ENCODE results near the gene NMU. TPM values are rescaled to one million over a fixed set of nuclear protein-coding genes. Genes with fewer than 3 reads are reported as not detected.

The NMU gene
- total and polyA plus RNA-seq, 9 of the 15 experiments (the other 6 are each of a cell fraction or from before 2014, with no cell fraction given), result 73.8 to 846 (median 599) TPM

GRCh38 chr4:55635741-55636655, at the start of gene NMU (continued):
- TF ChIP-seq MAZ (CRISPR knock-in tag; conservative IDR thresholded peaks at IDR 0.05 in 1 of 2, IDR thresholded peaks at IDR 0.05 in 1 of 2), result peak in 1 of 2 experiments; percentile 51; a peak in 1 of 4 replicates
- no peak for TF ChIP-seq NR2F6 (CRISPR knock-in tag; IDR thresholded peaks at IDR 0.05)
- 0 out of 2 replicates have a peak, but pooled peaks have one; percentile 34 for TF ChIP-seq NR2C2 (CRISPR knock-in tag; IDR thresholded peaks at IDR 0.05)
- no peak for TF ChIP-seq NR2C2 (tag; IDR thresholded peaks at IDR 0.05)
- 0 out of 2 replicates have a peak, but pooled peaks have one; percentile 59 for TF ChIP-seq ZNF589 (CRISPR knock-in tag; IDR thresholded peaks at IDR 0.05; ENCODE audit: low read depth)
- TF ChIP-seq, protein P1, sequence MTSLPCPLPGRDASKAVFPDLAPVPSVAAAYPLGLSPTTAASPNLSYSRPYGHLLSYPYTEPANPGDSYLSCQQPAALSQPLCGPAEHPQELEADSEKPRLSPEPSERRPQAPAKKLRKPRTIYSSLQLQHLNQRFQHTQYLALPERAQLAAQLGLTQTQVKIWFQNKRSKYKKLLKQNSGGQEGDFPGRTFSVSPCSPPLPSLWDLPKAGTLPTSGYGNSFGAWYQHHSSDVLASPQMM (CRISPR knock-in tag; IDR thresholded peaks at IDR 0.05), result no peak
- TF ChIP-seq THAP12 (CRISPR knock-in tag; IDR thresholded peaks at IDR 0.05), result peak; percentile 16; the same call in 1 of the 2 replicates
- peak; percentile 13; the same call in 1 of the 2 replicates for TF ChIP-seq ZBTB33 (CRISPR knock-in tag; IDR thresholded peaks at IDR 0.05)
- TF ChIP-seq LEF1 (IDR thresholded peaks at IDR 0.05), result no peak
- TF ChIP-seq ZBTB7A (IDR thresholded peaks at IDR 0.05; ENCODE audit: borderline replicate concordance, control insufficient read depth, low read depth, low read length), result peak; percentile 84; the same call in 1 of the 2 replicates
- TF ChIP-seq RBM15 (IDR thresholded peaks at IDR 0.05; ENCODE audit: insufficient read depth, low read length), result no peak
- TF ChIP-seq MLLT1 (IDR thresholded peaks at IDR 0.05), result peak; percentile 12 to 18; a peak in 2 of 4 replicates
- peak in 1 of 2 experiments; percentile 72; a peak in 2 of 4 replicates for TF ChIP-seq HDAC1 (IDR thresholded peaks at IDR 0.05)
- TF ChIP-seq MYBL2 (IDR thresholded peaks at IDR 0.05; ENCODE audit: low read depth), result 0 out of 2 replicates have a peak, but pooled peaks have one; percentile 39
- TF ChIP-seq MYBL2 (CRISPR knock-in tag; IDR thresholded peaks at IDR 0.05; ENCODE audit: borderline replicate concordance), result no peak
- no peak for TF ChIP-seq PHF21A (IDR thresholded peaks at IDR 0.05; ENCODE audit: borderline replicate concordance, low read depth)
- TF ChIP-seq CTCF (IDR thresholded peaks at IDR 0.05 in 2 of 3, conservative IDR thresholded peaks at IDR 0.05 in 1 of 3; ENCODE audit: insufficient read depth in 2 of 3, low read depth in 1 of 3, low read length in 3 of 3), result peak in 2 of 3 experiments; percentile 48 to 56; a peak in 3 of 6 replicates

Data from K562 (cell line).